GM13976 (cell line): Measurements from ENCODE around the gene PRKCA.

Experiments used
- DNase-seq: peaks from one replicate; pipeline ENCODE4 v3.0.0; 2012; ENCODE audit warnings: low spot score
- CTCF ChIP-seq: IDR thresholded peaks from 2 replicates; pipeline ENCODE4 v1.5.1; 2012; ENCODE audit warnings: borderline replicate concordance, mild to moderate bottlenecking; ENCODE audit not compliant: insufficient read depth; ENCODE audit errors: extremely low read depth, missing control alignments, control extremely low read depth
- in situ Hi-C: fragments of 300-500 bp; cut with MboI; formaldehyde crosslinking; loops from one replicate; pipeline ENCODE4 v1.12.0; 2022; ENCODE audit warnings: low sequenced_read_pairs, mixed read lengths, inconsistent platforms; ENCODE audit not compliant: unreplicated experiment

The PRKCA gene

GRCh38 chr17:66574123-66574522 lies 271.7 kb downstream of the PRKCA start:
- DNase-seq: no peak
- in situ Hi-C loops: no loop called here
- no peak for TF ChIP-seq CTCF

- in situ Hi-C loops: no loop called here
- no peak for TF ChIP-seq CTCF
- DNase-seq: no peak
Measured at GRCh38 chr17:66576473-66576872, 274.1 kb downstream of the PRKCA start.

- in situ Hi-C loops: no loop called here
- no peak for DNase-seq
- no peak for TF ChIP-seq CTCF
Measured at GRCh38 chr17:66577041-66577440, 274.6 kb downstream of the PRKCA start.

- no peak for DNase-seq
- in situ Hi-C loops: no loop called here
- no peak for TF ChIP-seq CTCF
Measured at GRCh38 chr17:66578781-66579489, 276.5 kb downstream of the PRKCA start.

- DNase-seq: no peak
- in situ Hi-C loops: no loop called here
- no peak for TF ChIP-seq CTCF
Measured at GRCh38 chr17:66579556-66579955, 277.1 kb downstream of the PRKCA start.

- no peak for TF ChIP-seq CTCF
- no peak for DNase-seq
- in situ Hi-C loops: no loop called here
Measured at GRCh38 chr17:66580184-66580955, 278.0 kb downstream of the PRKCA start.

- no peak for DNase-seq
- in situ Hi-C loops: no loop called here
- TF ChIP-seq CTCF: no peak
Measured at GRCh38 chr17:66580956-66581391, 278.6 kb downstream of the PRKCA start.
